ENCODE data around the gene CNIH2. TPM values are rescaled to one million over a fixed set of nuclear protein-coding genes. Genes with fewer than 3 reads are reported as not detected.
"Not testable (repeated sequence)": the region's sequence is repeated elsewhere in the genome, so short reads cannot be mapped to it uniquely, and the experiment has no call there.

CNIH2 gene
- total and polyA plus RNA-seq, 2 of the 8 experiments (the other 6 are each of a cell fraction or from before 2014, with no cell fraction given) = 12.5 to 15.8 TPM

DNA sequence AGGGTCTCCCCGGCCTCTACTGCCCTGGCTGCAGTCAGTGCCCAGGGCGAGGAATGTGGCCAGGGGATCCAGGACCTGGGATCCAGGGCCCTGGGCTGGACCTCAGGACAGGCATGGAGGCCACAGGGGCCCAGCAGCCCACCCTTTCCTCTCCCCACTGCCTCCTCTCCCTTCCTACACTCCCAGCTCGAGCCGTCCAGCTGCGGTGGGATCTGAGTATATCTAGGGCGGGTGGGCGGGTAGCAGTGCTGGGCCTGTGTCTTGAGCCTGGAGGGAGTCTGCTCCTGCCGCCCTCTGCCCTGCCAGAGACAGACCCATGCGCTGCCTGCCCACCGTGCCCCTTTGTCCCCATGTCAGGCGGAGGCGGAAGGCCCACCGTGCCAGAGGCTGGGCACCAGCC, 1.4 kb upstream of the CNIH2 start:
- H3K79me1 ChIP-seq (ENCODE audit: low read depth, low read length); H2AK5ac ChIP-seq (ENCODE audit: low read depth, low read length); H3K18ac ChIP-seq (ENCODE audit: extremely low read depth, low read length); H3K27me3 ChIP-seq (replicated peaks in 1 of 4; ENCODE audit: control insufficient read depth in 3 of 4, extremely low read depth in 1 of 4, insufficient read depth in 3 of 4, low read length in 3 of 4); DNase-seq (ENCODE audit: low read depth in 1 of 2, low spot score in 2 of 2); H4K5ac ChIP-seq (ENCODE audit: insufficient read length, low read depth, low read length); H3K9ac ChIP-seq (replicated peaks in 1 of 4; ENCODE audit: extremely low read depth in 1 of 4, low read depth in 3 of 4, low read length in 3 of 4); H3K56ac ChIP-seq (replicated peaks; ENCODE audit: insufficient read length, low read depth, low read length); H3K27ac ChIP-seq (ENCODE audit: low read depth, low read length); H4K91ac ChIP-seq (replicated peaks; ENCODE audit: insufficient read length, low read length); H3K9me3 ChIP-seq (ENCODE audit: insufficient read depth in 2 of 2, low read depth in 1 of 2, low read length in 1 of 2); H3K23ac ChIP-seq (ENCODE audit: insufficient read length); H3K23me2 ChIP-seq (ENCODE audit: low read depth, low read length); H2AFZ ChIP-seq (ENCODE audit: low read length); H2BK120ac ChIP-seq (replicated peaks; ENCODE audit: low read depth, low read length); H3K79me2 ChIP-seq (ENCODE audit: control insufficient read depth in 1 of 2, insufficient read depth in 2 of 2, low read length in 2 of 2); H2BK5ac ChIP-seq (ENCODE audit: low read depth, low read length); H3K14ac ChIP-seq (ENCODE audit: insufficient read length); H2BK20ac ChIP-seq (ENCODE audit: low read length); H2BK15ac ChIP-seq (ENCODE audit: low read length); H2BK12ac ChIP-seq (ENCODE audit: low read depth, low read length); FAIRE-seq; H3K4me2 ChIP-seq (ENCODE audit: insufficient read depth in 1 of 2, low read depth in 2 of 2, low read length in 2 of 2); H3K4ac ChIP-seq (replicated peaks; ENCODE audit: insufficient read length, low read depth, low read length); H3K4me3 ChIP-seq (ENCODE audit: extremely low read depth in 1 of 4, insufficient read depth in 2 of 4, low read depth in 3 of 4, low read length in 4 of 4): not testable (repeated sequence)
- peaks cover 4 to 32% (median 15%) of the 10 kb centered on the region in 4 experiments for H3K36me3 ChIP-seq (ENCODE audit: control insufficient read depth in 2 of 4, insufficient read depth in 4 of 4, low read length in 3 of 4)
- H4K8ac ChIP-seq (ENCODE audit: extremely low read depth, insufficient read depth, low read length) = peak overlapping the region; percentile 35; the same call in 1 of the 2 replicates
- ChIA-PET CTCF (ENCODE audit: partially characterized antibody) (interaction anchor here (1.0 to 1.4 kb wide), 4 partner anchors 8 to 41 kb away, joined by 3 to 6 read pairs (median 4); partner anchors contain the start of genes CD248 and RAB1B), POLR2A (ENCODE audit: partially characterized antibody) (interaction anchor here (0.9 to 7.9 kb wide), 7 partner anchors 8 to 36 kb away, joined by 3 to 125 read pairs (median 6); partner anchors contain the start of genes RAB1B and YIF1A)
- H3K4me1 ChIP-seq (replicated peaks in 1 of 4; ENCODE audit: control insufficient read depth in 3 of 4, insufficient read depth in 4 of 4, low read length in 3 of 4) = peaks cover 0 to 12% (median 4%) of the 10 kb centered on the region in 4 experiments; a peak in 5 of 7 replicates
- WGBS, 2 experiments (ENCODE audit: extremely low coverage in 1 of 2, insufficient coverage in 1 of 2, insufficient read length in 1 of 2, insufficient replicate concordance in 2 of 2, low coverage in 1 of 2, low lambda C conversion rate in 2 of 2, missing lambda C conversion rate in 1 of 2) = 92% methylated on average over 13 of the region's 13 CpGs; no CpG with 5 or more reads in 1 of the 2 experiments
- peaks cover 1 to 15% of the 10 kb centered on the region in 2 experiments for H4K20me1 ChIP-seq (replicated peaks in 1 of 2; ENCODE audit: control insufficient read depth in 1 of 2, insufficient read depth in 2 of 2, low read length in 2 of 2)

Measured in H1 (cell line).